Activated CD4-positive, alpha-beta T cell treated with anti-CD3 and anti-CD28 coated beads, Interleukin-2, amount 50 U/mL, for 24 hours (primary cell): ENCODE measurements around the gene SCN1B.

Source experiments
- DNase-seq, 2 donors: peaks; one replicate each; pipeline ENCODE4 v3.0.0-alpha.2; 2020; ENCODE audit warnings: low read depth in 1 of 2, low spot score in 1 of 2

Gene SCN1B

DNA sequence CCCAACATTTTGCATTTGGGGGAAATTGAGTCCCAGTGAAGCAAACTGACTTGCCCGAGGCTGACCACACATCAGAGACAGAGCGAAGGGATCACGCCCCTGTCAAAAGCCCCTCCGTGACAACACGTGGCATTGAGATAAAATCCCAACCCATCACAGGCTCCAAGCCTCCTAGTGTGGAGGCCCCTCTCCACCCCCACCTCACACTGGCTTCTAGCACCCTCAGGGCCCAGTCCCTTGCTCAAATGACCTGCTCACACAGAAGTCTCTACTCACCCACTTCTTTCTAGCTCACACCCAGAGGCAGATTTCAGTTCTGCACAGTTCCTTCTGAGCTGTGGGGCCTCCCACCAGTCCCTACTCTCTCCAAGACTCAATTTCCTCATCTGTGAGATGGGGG, 21.5 kb downstream of the SCN1B start:
- DNase-seq = no peak

DNA sequence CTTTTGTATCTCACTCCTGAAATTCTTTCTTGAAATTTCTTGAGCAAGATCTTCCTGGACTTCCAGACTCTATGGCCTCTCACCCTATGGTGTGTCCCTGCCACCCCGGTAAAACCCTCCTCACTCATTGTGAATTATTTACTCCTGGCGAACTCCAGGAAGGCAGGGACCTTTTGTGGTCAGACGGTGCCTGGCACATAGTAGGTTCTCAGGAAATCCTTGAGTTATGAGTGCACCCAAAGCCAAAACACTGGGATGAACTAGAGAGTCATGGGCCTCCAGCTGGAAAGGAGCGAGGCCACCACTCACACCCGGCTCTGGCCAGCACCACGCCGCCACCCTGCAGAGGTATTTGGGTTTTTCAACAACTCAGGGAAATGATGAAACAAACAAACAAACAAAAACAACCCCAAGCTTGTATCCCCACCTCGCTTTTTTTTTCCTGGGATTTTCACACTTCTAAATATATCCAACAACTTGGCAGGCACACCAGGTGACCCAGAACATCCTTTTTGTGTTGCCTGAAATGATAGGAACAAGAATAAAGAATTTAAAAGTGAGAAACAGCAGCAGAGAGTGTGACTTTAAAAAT, 22.4 kb downstream of the SCN1B start:
- no peak for DNase-seq

DNA sequence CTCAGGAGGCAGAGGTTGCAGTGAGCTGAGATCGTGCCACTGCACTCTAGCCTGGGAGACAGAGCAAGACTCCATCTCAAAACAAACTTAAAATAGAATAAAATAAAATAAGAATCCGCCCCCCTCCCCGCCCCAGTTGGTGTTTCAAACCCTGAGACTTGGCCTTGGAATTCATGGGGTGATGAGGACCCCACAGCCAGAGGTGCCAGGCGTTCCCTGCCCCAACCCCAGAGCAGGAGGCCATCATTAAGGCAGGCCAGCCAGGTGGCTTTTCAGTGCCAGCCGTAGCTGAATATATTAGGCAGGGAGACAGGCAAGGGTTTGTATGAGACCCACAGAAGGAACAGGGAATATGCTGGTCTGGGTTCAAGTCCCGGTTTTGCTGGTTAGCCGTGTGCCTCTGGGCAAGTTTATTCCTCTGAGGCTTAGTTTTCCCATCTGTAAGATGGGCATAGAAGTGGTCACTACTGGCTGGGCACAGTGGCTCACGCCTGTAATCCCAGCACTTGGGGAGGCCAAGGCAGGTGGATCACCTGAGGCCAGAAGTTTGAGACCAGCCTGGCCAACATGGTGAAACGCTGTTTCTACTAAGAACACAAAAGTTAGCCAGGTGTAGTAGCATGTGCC, 23.5 kb downstream of the SCN1B start:
- DNase-seq = no peak

DNA sequence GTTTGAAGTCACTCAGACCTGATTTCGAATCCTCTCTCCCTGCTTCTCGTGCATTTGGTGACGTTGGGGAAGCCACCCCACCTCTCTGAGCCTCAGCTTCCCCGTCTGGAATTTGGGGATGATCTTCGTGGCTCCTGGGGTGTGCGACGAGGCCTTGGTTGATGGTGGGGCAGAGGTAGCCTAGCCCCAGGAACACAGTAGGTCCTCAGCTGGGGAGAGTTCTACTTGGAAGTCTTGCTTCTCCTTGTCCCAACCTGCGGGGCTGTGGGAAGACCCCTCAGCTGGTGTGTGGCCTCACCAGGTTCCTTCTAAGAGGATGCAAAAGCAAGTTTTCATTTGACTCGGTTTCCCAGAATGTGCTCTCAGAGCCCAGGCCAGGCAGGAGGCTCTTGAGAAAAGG, 24.4 kb downstream of the SCN1B start:
- no peak for DNase-seq

DNA sequence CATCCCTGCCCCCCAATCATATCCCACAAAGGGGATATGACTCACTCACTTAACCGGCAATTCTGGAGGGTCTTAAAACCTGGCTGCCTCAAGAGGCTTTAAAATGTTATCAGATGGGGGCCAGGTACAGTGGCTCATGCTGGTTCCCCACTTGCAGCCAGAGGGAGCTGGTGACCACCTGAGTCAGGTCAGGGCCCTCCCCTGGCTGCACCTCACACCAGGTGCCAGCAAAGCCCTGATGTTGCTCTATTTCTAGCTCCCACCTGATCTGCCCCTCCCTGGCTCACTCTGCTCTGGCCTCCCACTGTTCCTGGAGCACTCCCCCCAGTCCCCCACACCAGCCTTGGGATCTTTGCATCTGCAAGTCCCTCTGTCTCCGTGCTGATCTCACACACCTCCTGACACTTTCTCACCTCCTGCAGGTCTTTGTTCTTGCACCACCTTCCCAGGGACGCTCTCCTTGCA, 25.5 kb downstream of the SCN1B start:
- DNase-seq = no peak

GRCh38 chr19:35056513-35057063, 26.3 kb downstream of the SCN1B start:
- DNase-seq = no peak

DNA sequence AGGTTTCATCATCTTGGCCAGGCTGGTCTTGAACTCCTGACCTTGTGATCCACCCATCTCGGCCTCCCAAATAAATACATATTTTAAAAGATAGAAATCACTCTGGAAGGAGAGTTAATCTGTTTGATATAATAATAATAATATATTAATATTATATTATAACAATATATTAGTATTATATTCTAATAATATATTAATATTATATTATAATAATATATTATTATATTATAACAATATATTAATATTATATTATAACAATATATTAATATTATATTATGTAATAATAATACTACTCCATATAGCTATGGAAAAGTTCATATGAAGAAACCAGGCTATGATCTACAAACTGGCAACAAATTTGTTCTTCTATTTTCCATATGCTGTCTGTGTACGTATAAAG, 28.1 kb downstream of the SCN1B start:
- no peak for DNase-seq

- DNase-seq = no peak
Measured at GRCh38 chr19:35059006-35059798, 28.9 kb downstream of the SCN1B start.

- DNase-seq = no peak
Measured at GRCh38 chr19:35059799-35060091, 29.5 kb downstream of the SCN1B start.

- no peak for DNase-seq
Measured at GRCh38 chr19:35060160-35060855, 30.0 kb downstream of the SCN1B start.

- DNase-seq = no peak
Measured at GRCh38 chr19:35061583-35062373, 31.5 kb downstream of the SCN1B start.

GRCh38 chr19:35062942-35063341, 32.7 kb downstream of the SCN1B start:
- DNase-seq = no peak

GRCh38 chr19:35063940-35064818, 33.9 kb downstream of the SCN1B start:
- peak in 1 of 2 donors; percentile 21 for DNase-seq

GRCh38 chr19:35065574-35065973, 35.3 kb downstream of the SCN1B start:
- DNase-seq = no peak

GRCh38 chr19:35066121-35066520, 35.9 kb downstream of the SCN1B start:
- DNase-seq = no peak

GRCh38 chr19:35066691-35067563, 36.7 kb downstream of the SCN1B start:
- DNase-seq = peak; percentile 89 to 92

DNA sequence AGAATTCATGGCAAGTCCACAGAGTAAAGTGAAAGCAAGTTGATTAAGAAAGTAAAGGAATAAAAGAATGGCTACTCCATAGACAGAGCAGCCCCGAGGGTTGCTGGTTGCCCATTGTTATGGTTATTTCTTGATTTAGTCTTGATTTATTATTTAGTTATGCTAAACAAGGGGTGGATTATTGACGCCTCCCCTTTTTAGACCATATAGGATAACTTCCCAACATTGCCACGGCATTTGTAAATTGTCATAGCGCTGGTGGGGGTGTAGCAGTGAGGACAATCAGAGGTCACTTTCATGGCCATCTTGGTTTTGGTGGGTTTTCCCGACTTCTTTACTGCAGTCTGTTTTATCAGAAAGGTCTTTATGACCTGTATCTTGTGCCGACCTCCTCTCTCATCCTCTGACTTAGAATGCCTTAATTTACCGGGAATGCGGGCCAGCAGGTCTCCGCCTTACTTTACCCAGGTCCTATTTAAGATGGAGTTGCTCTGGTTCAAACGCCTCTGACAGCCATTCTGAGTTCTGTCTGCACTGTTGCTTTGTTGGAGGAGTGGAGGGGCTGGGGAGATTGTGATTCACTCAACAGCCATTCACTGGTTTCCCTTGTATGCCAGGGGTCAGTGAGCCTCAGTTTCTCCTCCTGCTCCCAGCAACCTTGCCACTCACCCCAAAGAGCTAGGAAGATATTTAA, 38.8 kb downstream of the SCN1B start:
- no peak for DNase-seq

DNA sequence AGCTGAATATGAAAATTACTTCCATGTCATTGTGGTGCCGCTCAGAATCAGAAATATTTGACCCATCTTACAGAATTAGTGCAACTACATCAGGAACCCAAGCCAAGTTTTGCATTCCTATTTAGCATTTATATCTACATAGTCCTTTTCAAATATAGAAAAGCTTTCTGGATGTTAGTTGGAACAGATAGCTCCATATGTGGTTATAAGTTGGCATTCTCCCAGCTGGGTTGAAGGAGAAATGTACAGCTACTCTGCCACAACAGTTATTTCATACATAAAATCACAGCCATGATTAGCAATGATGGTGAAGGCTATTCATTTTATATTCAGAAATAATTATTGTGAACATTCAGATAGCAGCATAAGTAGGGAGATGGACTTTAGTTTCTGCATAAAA, 39.4 kb downstream of the SCN1B start:
- no peak for DNase-seq
